HL-60 (cell line): ENCODE results near the gene IL10RA.
A peak's percentile ranks its signal among the peaks of the same experiment; 100 is the strongest.

Source experiments
- DNase-seq, 2 experiments: peaks; one replicate each; pipeline ENCODE4 v3.0.0-alpha.2; 2010 to 2020; ENCODE audit warnings: low read depth in 1 of 2, low spot score in 1 of 2
- H3K27ac ChIP-seq: fragments of 250-450 bp; sonication (Bioruptor Pico); replicated peaks from 2 replicates; pipeline ENCODE4 v1.5.1; 2020; ENCODE audit warnings: mild to moderate bottlenecking, moderate library complexity
- H3K27me3 ChIP-seq: fragments of 250-450 bp; sonication (Bioruptor Pico); 2 replicates; pipeline ENCODE4 v1.5.1; 2021; ENCODE audit warnings: mild to moderate bottlenecking, moderate library complexity; ENCODE audit not compliant: insufficient read depth, poor library complexity, severe bottlenecking
- H3K4me3 ChIP-seq: replicated peaks from 2 replicates; pipeline ENCODE4 v1.5.1; 2011; ENCODE audit warnings: mild to moderate bottlenecking, control low read depth, low read length; ENCODE audit not compliant: insufficient read depth
- GABPA ChIP-seq: IDR thresholded peaks from 2 replicates; pipeline ENCODE4 v1.6.1; 2012; ENCODE audit warnings: low read depth
- POLR2AphosphoS5 ChIP-seq: IDR thresholded peaks from 2 replicates; pipeline ENCODE4 v1.6.1; 2012; ENCODE audit warnings: low read depth
- SPI1 ChIP-seq: IDR thresholded peaks from 2 replicates; pipeline ENCODE4 v1.6.1; 2012; ENCODE audit warnings: low read depth, mild to moderate bottlenecking, borderline replicate concordance
- long read RNA-seq: library from polyadenylated mRNA; unstranded; transcript quantifications from one replicate; pipeline ENCODE4 v2.0.0, GENCODE V29; 2020
- TF ChIP-seq, protein P1 (sequence below): IDR thresholded peaks from one replicate; pipeline ENCODE4 v1.5.1; 2011; ENCODE audit warnings: low read length, control low read depth, inconsistent platforms; ENCODE audit not compliant: insufficient read depth
- TF ChIP-seq, protein P2 (sequence below): IDR thresholded peaks from 2 replicates; pipeline ENCODE4 v1.6.1; 2012; ENCODE audit warnings: low read depth; ENCODE audit not compliant: insufficient replicate concordance

Gene IL10RA
- long read RNA-seq, partial matches to known transcripts: 0 of 3 reads
- long read RNA-seq, other reads (novel, unspliced or antisense): 0 of 3 reads

DNA sequence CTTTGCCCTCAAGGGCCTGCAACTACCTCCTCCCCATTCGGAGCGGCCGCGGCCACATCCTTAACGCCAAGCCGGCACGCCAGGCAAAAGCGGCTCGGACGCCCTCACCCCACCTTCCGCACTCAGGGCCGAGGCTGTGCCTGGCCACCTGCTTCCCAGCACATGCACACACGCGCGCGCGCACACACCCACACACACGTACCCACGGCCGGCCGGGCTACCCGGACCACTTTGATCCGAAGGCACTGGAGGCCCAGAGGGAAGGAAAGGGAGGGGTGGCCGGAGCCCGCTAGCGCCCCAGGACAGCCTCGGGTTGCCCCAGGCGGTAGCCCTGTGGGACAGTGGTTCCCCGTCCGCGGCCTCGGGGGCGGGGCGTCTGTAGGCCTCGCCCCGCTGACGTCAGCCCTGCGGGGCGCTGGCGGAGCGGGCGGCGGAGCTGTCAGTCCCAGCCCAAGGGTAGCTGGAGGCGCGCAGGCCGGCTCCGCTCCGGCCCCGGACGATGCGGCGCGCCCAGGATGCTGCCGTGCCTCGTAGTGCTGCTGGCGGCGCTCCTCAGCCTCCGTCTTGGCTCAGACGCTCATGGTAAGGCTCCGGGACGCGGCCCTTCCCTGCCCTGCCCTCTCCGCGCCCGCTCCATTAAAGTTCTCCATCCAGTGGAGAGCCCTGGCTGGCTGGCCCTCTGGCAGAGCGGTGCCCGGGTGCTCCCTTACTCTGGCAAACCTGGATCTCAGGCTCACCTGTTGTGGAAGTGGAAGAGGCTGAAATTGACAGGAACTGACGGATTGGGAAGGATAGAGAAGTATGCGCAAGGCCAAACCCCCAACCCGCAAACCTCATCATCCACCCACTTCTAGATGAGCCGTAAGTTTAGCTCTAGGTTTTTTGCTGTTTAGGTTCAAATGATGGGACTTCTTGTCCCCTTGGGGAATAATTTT is at the start of gene IL10RA:
IL10RA (plus strand) TSS at position 442 of the 935 bp plus-strand sequence; CDS start at position 516, 74 bp downstream.
- Histone ChIP-seq H3K27me3 (no peaks in the 10 kb centered on the region), H3K4me3 (peak within 1 kb of the TSS; percentile 63), H3K27ac (peak within 1 kb of the TSS; percentile 86)
- TF ChIP-seq SPI1: no peak
- TF ChIP-seq, protein P1, sequence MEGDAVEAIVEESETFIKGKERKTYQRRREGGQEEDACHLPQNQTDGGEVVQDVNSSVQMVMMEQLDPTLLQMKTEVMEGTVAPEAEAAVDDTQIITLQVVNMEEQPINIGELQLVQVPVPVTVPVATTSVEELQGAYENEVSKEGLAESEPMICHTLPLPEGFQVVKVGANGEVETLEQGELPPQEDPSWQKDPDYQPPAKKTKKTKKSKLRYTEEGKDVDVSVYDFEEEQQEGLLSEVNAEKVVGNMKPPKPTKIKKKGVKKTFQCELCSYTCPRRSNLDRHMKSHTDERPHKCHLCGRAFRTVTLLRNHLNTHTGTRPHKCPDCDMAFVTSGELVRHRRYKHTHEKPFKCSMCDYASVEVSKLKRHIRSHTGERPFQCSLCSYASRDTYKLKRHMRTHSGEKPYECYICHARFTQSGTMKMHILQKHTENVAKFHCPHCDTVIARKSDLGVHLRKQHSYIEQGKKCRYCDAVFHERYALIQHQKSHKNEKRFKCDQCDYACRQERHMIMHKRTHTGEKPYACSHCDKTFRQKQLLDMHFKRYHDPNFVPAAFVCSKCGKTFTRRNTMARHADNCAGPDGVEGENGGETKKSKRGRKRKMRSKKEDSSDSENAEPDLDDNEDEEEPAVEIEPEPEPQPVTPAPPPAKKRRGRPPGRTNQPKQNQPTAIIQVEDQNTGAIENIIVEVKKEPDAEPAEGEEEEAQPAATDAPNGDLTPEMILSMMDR: no peak
- TF ChIP-seq, protein P2, sequence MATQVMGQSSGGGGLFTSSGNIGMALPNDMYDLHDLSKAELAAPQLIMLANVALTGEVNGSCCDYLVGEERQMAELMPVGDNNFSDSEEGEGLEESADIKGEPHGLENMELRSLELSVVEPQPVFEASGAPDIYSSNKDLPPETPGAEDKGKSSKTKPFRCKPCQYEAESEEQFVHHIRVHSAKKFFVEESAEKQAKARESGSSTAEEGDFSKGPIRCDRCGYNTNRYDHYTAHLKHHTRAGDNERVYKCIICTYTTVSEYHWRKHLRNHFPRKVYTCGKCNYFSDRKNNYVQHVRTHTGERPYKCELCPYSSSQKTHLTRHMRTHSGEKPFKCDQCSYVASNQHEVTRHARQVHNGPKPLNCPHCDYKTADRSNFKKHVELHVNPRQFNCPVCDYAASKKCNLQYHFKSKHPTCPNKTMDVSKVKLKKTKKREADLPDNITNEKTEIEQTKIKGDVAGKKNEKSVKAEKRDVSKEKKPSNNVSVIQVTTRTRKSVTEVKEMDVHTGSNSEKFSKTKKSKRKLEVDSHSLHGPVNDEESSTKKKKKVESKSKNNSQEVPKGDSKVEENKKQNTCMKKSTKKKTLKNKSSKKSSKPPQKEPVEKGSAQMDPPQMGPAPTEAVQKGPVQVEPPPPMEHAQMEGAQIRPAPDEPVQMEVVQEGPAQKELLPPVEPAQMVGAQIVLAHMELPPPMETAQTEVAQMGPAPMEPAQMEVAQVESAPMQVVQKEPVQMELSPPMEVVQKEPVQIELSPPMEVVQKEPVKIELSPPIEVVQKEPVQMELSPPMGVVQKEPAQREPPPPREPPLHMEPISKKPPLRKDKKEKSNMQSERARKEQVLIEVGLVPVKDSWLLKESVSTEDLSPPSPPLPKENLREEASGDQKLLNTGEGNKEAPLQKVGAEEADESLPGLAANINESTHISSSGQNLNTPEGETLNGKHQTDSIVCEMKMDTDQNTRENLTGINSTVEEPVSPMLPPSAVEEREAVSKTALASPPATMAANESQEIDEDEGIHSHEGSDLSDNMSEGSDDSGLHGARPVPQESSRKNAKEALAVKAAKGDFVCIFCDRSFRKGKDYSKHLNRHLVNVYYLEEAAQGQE: peak; percentile 51
- no peak for TF ChIP-seq GABPA
- peak; percentile 71; the same call in 1 of the 2 replicates for TF ChIP-seq POLR2AphosphoS5
- DNase-seq: peak; percentile 80 to 89

DNA sequence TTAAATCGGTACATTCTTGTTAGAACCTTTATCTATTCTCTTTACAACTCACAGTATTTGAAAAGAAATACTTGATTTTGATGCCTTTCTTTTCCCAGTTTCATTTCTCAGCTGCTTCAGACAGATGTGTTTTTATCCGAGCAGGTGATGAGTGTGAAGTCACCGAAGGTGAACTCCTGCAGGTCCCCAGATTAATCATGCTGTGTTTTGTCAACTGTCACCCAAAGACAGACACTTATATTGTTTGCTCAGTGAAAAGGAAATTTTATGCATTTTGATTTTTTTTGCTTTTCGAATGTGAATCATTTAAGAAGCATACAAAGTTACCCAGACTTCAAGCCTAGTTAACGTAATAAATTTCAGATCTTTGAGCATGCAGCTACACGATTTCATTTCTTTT is 49.2 kb upstream of the IL10RA start:
- no peak for DNase-seq
- Histone ChIP-seq H3K27ac (no peak overlapping the region), H3K4me3 (no peak overlapping the region), H3K27me3 (no peaks in the 10 kb centered on the region)
- TF ChIP-seq POLR2AphosphoS5 (no peak), SPI1 (no peak), GABPA (no peak)
- TF ChIP-seq, protein P2: no peak
- TF ChIP-seq, protein P1: no peak

- DNase-seq: no peak
- Histone ChIP-seq H3K27me3 (peaks cover 3% of the 10 kb centered on the region), H3K4me3 (no peak overlapping the region), H3K27ac (no peak overlapping the region)
- TF ChIP-seq SPI1 (no peak), GABPA (no peak)
- TF ChIP-seq, protein P2: no peak
Observed at GRCh38 chr11:117940736-117941135, 45.5 kb upstream of the IL10RA start.
